GM19324 (cell line): ENCODE results near the gene TANC1.

ENCODE experiments used
- ATAC-seq: cut with Tn5 transposase; IDR thresholded peaks from one replicate; pipeline ENCODE4 v1.9.1; 2021; ENCODE audit warnings: mild to moderate bottlenecking, moderate library complexity; ENCODE audit not compliant: unreplicated experiment, low FRiP score

The TANC1 gene

GRCh38 chr2:158968396-158969161, at the start of gene TANC1:
Gene TANC1, plus strand, starts transcription at chr2:158968640. Its CDS starts 97,271 bp downstream, at chr2:159065911.
- peak; percentile 90 for ATAC-seq

DNA sequence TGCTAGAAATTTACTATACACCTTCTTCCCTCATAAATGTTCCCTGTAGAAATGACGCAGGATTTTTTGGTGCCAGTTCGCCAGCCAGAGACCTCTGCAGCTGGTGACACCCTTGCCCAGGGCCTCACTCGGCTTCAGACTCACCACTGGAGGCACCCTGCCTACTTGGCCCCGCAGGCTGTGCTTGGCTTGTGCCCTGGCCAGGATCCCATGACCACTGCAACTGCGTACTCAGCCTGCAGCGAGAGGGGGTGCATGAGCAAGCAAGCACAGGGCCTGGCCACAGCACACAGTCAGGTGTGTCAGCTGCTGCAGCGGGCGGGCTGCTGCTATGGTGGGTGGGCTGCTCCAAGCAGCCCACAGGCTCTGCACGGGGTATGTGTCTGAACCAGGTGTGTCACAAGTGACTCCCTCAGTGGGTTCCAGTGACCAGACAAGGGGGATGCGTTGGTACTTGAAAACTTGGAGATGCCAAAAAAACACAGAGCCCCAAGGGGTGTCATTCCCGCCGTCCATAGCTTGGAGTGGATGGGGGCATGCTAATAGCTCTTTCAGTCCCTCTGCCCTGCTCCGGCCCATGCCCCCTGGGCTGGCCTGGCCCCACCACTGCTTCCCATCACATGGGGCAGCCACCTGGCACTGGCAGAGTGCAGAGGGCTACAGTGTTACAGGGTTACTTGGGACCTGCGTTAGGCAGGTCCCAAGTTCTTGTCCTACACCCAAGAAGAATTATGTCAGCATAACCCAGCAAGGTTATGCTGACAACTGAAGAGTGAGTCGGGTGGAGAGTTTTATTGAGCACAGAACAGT, 46.6 kb upstream of the TANC1 start:
- ATAC-seq: no peak

- ATAC-seq: no peak
These were observed 45.8 kb upstream of the TANC1 start for GRCh38 chr2:158922601-158923000.

DNA sequence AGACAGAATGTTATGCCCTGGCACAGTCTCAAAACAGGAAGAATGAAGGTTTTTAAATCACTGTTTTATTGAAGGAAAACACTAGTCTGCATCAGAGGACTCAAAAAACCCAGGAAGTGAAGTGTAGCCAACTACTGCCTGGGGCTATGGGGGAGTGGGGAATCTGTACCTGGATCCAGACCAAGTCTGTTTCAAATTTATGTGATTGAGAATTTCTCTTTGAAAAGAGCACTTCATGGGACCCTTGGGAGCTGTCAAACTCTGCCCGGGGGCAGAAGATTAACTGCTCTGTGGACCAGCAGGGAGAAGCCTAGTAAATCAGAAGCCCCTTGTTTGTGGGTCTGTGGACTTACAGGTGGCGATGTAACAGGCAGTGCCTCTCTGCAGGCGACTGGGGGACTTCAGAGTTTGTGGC, 45.3 kb upstream of the TANC1 start:
- no peak for ATAC-seq

- no peak for ATAC-seq
These were observed 44.8 kb upstream of the TANC1 start for GRCh38 chr2:158923641-158924040.

DNA sequence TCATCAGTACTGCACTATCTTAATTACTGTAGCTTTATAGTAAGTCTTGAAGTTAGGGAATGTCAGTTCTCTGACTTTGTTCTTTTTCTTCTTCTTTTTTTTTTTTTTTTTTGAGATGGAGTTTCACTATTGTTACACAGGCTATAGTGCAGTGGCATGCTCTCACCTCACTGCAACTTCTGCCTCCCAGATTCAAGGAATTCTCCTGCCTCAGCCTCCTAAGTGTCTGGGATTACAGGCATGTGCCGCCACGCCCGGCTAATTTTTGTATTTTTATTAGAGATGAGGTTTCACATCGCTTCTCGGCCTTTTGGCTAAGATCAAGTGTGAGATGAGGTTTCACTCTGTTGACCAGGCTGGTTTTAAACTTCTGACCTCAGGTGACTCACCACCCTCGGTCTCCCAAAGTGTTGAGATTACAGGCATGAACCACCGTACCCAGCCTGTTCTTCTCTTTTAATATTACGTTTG, 41.9 kb upstream of the TANC1 start:
- no peak for ATAC-seq

DNA sequence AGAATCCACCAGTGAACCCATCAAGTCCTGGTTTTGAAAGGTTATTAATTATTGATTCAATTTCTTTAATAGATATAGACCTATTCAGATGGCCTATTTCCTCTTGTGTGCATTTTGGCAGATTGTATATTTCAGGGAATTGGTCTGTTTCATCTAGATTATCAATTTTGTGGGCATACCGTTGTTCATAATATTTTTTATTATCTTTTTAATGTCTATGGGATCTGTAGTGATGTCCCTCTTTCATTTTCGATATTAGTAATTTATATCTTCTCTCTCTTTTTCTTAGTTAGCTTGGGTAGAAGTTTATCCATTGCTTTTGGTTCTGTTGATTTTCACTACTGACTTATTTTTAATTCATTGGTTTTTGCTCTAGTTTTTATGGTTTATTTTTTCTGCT, 39.9 kb upstream of the TANC1 start:
- ATAC-seq: no peak

DNA sequence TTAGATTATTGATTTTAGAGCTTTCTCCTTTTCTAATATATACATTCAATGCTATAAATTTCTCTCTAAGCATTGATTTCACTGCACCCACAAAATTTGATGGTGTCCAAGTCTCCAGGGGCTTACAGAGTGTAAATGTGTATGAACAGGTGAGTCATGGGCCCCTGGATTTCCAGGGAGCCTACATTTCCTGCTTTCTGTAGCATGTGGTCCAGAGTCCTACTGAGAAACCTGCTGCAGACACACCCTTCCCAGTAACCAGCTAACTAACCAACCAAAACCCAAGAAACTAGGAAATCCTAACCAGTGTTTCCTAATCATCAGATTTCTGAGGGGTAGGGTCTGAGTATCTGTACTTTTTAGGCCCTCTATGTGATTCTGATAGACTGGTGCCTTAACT, 39.5 kb upstream of the TANC1 start:
- ATAC-seq: no peak

GRCh38 chr2:158931572-158931971, 36.9 kb upstream of the TANC1 start:
- no peak for ATAC-seq

- no peak for ATAC-seq
These were observed 36.3 kb upstream of the TANC1 start for GRCh38 chr2:158932131-158932645.

- no peak for ATAC-seq
These were observed 34.3 kb upstream of the TANC1 start for GRCh38 chr2:158934170-158934569.

- ATAC-seq: no peak
These were observed 32.8 kb upstream of the TANC1 start for GRCh38 chr2:158935617-158936016.

- no peak for ATAC-seq
These were observed 31.5 kb upstream of the TANC1 start for GRCh38 chr2:158936978-158937377.

DNA sequence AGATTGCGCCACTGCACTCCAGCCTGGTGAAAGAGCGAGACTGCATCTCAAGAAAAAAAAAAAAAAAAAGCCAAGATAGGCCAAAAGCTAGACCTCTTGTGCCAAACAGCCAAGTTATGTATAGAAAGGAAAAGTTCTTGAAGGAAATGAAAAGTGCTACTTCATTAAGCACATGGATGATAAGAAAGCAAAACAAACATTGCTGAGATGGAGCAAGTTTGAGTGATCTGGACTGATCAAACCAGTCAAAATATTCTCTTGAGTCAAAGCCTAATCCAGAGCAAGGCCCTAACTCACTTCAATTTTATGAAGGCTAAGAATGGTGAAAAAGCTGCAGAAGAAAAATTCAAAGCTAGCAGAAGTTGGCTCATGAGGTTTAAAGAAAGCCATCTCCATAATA, 28.1 kb upstream of the TANC1 start:
- no peak for ATAC-seq

GRCh38 chr2:158943973-158944372, 24.5 kb upstream of the TANC1 start:
- no peak for ATAC-seq

DNA sequence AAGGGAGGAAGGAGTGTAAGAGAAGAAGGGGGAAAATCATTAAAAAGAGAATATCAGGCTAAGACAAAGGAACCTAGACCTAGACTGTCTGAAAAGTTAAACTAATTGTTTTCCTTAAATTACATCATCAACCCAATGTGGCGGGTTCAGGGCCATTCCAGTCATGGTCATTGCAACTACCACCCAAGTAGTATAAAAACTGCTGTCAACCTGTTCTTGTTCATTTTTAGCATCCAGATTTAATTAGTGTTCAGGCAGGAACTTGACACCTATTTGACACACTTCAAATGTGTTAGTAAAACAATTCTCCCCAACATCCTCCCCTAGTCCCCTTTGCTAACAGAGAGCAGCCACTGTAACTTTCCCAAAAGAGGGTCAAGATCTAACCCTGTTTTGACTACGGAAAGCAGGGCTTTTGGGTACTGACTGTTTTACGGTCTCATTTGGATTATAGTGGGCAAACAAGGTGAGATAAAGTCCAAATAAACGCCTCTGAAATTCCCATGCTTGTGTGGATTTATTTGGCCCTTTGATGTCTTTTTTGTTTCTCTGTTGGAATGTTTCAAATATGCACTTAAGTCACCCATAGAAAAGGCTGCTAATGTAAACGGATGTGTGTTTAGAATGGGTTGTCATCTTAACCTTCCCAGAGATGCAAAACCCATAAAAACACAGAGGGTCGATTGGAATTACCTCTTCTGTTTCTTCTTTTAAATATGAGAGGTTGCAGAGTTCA, 19.3 kb upstream of the TANC1 start:
- no peak for ATAC-seq

DNA sequence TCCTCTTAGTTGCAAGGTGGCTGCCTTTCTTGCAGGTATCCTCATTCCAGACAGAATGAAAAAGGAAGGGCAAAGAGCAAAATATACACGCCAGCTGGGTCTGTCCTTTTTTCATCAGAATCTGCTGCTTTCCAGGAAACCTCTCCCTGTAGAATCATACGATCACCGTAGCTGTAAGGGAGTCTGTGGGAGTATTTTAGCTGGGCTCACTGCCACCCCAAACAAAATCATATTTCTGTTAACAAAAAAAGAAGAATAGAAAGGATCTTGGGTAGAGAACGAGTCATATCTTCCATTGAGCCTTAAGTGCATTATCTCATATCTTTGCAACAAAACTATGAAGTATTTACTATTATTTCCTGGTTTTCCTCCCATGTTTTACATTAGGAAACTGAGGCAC, 15.0 kb upstream of the TANC1 start:
- no peak for ATAC-seq

- ATAC-seq: no peak
These were observed 14.3 kb upstream of the TANC1 start for GRCh38 chr2:158953926-158954763.

- ATAC-seq: no peak
These were observed 12.5 kb upstream of the TANC1 start for GRCh38 chr2:158955842-158956365.

- no peak for ATAC-seq
These were observed 10.1 kb upstream of the TANC1 start for GRCh38 chr2:158958365-158958764.
